Activated naive CD8-positive, alpha-beta T cell treated with anti-CD3 and anti-CD28 coated beads for 36 hours (primary cell): ENCODE results near the gene ZNF729. TPM values are rescaled to one million over a fixed set of nuclear protein-coding genes. Genes with fewer than 3 reads are reported as not detected.

Experiments
- total RNA-seq, 2 experiments: library from RNA; stranded (reverse); gene quantifications; one replicate each; pipeline ENCODE4 v1.2.3, GENCODE V29; 2021

The ZNF729 gene
- total RNA-seq, 2 experiments from 2014 or later = not detected

Other genes with a start within 250 kb of the ZNF729 start
- 10 to 100 TPM; 11.4 to 11.9 TPM for gene ZNF257, start 234.0 kb upstream of the ZNF729 start, total RNA-seq
- gene ZNF676, start 89.5 kb upstream of the ZNF729 start, total RNA-seq = not detected
- not detected for gene ZNF98, start 135.9 kb downstream of the ZNF729 start, total RNA-seq